ENCODE measurements around the gene ART1.

Gene ART1

DNA sequence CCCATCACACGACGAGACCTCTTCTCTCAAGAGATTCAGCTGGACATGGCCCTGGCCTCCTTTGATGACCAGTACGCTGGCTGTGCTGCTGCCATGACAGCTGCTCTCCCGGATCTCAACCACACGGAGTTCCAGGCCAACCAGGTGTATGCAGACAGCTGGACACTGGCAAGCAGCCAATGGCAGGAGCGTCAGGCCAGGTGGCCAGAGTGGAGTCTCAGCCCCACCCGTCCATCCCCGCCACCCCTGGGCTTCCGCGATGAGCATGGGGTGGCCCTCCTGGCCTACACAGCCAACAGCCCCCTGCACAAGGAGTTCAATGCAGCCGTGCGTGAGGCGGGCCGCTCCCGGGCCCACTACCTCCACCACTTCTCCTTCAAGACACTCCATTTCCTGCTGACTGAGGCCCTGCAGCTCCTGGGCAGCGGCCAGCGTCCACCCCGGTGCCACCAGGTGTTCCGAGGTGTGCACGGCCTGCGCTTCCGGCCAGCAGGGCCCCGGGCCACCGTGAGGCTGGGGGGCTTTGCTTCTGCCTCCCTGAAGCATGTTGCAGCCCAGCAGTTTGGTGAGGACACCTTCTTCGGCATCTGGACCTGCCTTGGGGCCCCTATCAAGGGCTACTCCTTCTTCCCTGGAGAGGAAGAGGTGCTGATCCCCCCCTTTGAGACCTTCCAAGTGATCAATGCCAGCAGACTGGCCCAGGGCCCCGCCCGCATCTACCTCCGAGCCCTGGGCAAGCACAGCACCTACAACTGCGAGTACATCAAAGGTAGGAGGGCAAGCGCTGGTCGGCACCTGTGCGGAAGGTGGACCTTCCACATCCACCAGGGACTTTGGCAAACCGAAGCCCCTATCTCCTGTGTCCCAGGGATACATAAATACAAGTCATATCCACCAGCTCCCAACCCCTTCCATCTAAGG, 14.9 kb downstream of the ART1 start:
- in situ Hi-C loops (cut with HindIII; ENCODE audit: low pct_ligation_motif_present, low pct_unique_long_range_greater_than_20kb, low sequenced_read_pairs), result no loop called here

DNA sequence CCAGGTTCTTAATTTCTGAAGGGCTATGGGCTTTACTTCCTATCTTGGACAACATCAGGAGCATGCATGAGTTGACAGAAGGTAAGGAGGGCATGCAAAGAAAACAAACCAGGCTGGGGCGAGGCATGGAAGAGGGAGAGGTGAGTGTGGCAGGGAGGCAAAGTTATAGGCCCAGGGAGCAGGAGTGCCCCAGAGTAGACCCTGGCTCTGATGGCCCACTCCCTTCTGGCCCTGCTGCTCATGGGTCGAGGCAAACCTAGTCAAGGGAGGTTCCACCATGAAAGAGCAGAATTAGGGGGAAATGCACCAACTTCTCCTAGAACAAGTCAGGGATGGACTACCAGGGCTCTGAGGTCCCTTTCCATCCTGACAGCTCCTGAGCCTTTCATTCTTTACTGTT, 16.0 kb downstream of the ART1 start:
- DNase-seq, result no peak
- in situ Hi-C loops (cut with HindIII; ENCODE audit: low pct_ligation_motif_present, low pct_unique_long_range_greater_than_20kb, low sequenced_read_pairs), result no loop called here

More for the DNA sequence above, 14.9 kb downstream of the ART1 start:
- no peak for DNase-seq

GRCh38 chr11:3662856-3663255, 17.9 kb downstream of the ART1 start:
- DNase-seq, result no peak
- in situ Hi-C loops (cut with HindIII; ENCODE audit: low pct_ligation_motif_present, low pct_unique_long_range_greater_than_20kb, low sequenced_read_pairs), result no loop called here

GRCh38 chr11:3664032-3664630, 19.2 kb downstream of the ART1 start:
- in situ Hi-C loops (cut with HindIII; ENCODE audit: low pct_ligation_motif_present, low pct_unique_long_range_greater_than_20kb, low sequenced_read_pairs), result no loop called here
- no peak for DNase-seq

- DNase-seq, result no peak
- in situ Hi-C loops (cut with HindIII; ENCODE audit: low pct_ligation_motif_present, low pct_unique_long_range_greater_than_20kb, low sequenced_read_pairs), result no loop called here
These were observed 20.6 kb downstream of the ART1 start for GRCh38 chr11:3665336-3666022.

DNA sequence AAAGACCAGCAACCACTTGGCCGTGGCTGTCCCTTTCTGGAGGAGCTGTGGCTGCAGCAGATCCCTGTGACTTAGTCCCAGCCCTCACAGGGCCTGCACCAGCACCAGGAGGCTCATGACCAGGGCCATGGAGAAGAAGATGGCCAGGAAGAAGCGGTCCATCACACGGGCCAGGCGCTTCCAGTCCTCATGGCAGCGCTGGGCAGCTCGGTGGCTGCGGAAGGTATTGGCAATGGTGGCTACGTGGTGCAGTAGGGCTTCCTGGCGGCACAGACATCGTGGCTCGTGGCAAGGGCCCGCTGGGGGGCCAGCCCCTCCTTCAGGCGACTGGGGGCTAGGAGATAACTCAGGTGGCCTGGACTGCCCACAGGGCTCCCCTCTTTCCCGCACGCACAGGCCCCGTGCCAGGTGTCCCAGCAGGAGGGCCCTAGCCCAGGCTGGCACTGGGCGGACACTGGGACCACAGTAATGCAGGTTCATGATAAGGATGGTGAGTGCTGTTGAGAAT, 21.1 kb downstream of the ART1 start:
- in situ Hi-C loops (cut with HindIII; ENCODE audit: low pct_ligation_motif_present, low pct_unique_long_range_greater_than_20kb, low sequenced_read_pairs), result no loop called here
- no peak for DNase-seq

DNA sequence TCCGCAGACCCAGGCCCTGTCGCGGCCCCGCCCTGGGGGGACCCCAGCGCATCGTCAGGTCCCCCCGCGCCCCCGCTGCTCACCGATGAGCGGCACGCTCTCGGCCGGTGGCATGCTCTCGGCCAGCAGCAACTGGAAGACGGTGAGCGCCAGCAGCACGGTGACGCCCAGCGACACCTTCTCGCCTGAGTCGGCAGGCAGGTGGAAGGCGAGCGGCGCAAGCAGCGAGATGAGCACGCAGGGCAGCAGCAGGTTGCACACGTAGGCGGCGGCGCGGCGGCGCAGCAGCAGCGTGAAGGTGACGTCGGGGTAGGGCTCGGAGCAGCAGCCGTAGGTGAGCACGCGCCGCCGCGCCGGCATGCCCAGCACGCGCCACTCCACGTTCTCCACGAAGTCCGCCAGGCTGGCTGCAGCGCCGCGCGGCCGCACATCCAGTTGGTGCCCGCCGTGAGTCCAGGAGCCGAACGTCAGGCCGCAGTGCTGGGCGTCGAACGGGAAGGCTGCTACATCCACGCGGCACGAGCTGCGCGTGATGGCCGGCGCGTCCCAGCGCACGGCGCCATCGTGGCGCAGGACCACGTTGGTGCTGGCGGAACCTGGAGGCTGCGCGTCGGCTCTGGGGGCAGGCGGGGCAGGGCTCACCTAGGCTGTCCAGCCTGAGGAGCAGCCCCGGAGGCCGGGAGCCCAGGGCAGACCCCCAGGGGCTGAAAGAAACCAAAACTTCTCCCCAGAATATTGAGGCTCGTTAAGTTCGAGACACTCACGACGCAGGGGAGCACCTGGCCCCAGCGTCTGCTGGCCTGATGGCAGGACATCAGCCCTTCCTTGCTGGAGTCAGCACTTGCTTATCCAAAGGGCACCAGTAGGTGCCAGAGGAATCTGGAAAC, 22.5 kb downstream of the ART1 start:
- in situ Hi-C loops (cut with HindIII; ENCODE audit: low pct_ligation_motif_present, low pct_unique_long_range_greater_than_20kb, low sequenced_read_pairs), result no loop called here
- DNase-seq, result no peak

- in situ Hi-C loops (cut with HindIII; ENCODE audit: low pct_ligation_motif_present, low pct_unique_long_range_greater_than_20kb, low sequenced_read_pairs), result no loop called here
- DNase-seq, result no peak
These were observed 24.2 kb downstream of the ART1 start for GRCh38 chr11:3669128-3669527.

- no peak for DNase-seq
- in situ Hi-C loops (cut with HindIII; ENCODE audit: low pct_ligation_motif_present, low pct_unique_long_range_greater_than_20kb, low sequenced_read_pairs), result no loop called here
These were observed 24.8 kb downstream of the ART1 start for GRCh38 chr11:3669742-3670183.

DNA sequence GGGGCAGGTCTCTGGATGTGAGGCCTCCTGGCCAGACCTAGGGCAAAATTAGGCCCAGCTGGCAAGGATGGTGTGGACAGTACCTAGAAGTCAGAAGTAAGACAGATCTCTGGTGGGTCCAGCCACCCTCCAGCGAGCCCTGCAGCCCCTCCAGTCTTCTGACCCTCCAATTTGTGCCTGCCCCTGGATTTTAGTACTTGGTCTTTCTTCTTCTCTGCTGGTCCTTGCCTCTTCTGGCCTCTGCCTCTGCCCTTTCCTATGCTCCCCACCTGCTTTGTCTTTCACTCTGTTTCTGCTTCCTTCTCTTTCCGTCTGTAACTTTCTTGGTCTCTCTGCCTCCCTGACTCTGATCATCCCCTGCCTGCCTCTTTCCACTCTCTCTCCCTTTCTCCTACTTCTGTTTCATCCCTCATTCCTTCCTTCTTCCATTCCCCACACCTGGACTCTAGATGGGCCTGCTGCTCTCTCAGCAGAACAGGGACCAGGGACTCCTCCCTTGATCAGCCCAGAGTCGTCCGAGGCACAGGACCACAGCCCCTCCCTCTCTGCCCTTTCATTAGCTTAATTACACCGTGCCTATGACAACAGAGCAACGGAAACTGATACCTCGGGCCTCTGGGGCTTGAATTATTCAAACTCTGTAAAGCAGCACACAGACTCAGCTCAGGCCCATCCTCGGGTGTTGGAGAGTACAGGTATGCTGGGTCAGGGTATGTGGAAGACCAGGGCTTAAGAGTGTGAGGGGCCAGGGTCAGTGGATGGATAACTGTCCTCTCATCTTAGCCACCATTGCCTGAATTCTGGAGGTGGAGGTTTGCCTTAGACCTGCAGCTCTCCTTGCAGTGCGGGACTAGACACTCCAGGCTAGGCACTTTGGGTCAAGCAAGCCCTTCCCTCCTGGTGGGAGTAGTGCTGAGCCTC, 26.7 kb downstream of the ART1 start, which contains the start of gene CHRNA10:
Gene CHRNA10, minus strand, starts transcription at position 51 of the 921 bp plus-strand sequence. CDS start 72 bp downstream, outside the sequence.
- in situ Hi-C loops (cut with HindIII; ENCODE audit: low pct_ligation_motif_present, low pct_unique_long_range_greater_than_20kb, low sequenced_read_pairs), result no loop called here

DNA sequence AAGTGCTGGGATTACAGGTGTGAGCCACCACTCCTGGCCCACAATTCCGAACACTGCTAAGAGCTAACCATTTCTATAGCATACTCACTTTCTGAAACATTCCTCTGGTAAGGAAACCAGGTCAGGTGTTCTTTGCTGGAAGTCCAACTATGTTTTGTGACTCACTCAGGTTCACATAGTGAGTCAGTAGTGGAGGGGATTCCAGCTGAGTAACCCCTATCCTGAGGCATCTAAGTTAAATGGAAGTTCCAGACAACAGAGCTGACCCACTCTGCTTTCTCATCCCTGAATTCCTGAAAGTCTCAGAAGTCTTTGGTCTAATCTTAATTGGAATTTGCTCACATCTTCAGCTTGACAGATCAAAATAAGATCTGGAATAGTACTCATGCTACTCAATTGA, 29.3 kb downstream of the ART1 start:
- in situ Hi-C loops (cut with HindIII; ENCODE audit: low pct_ligation_motif_present, low pct_unique_long_range_greater_than_20kb, low sequenced_read_pairs), result no loop called here
- DNase-seq, result peak; percentile 64

More for the DNA sequence above, 26.7 kb downstream of the ART1 start, which contains the start of gene CHRNA10:
- no peak for DNase-seq

DNA sequence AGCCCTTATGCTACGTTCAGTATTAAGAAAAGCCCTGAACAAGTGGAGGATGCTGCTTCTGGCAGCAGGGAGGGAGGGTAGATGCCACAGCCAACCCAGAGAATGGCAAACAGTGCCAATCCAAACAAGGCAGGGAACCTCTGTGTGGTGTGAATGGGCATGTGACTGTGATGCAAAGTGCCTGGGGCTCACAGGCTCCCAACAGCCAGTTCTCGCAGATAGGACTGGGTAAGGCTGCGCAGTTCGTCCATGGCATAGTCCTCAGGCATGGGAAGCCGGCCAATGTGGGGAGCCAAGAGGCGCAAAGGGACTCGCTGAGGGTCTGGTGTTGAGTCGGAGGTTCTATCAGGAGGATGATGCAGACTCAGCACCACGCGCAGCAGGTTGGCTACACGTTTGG, 31.0 kb downstream of the ART1 start:
- in situ Hi-C loops (cut with HindIII; ENCODE audit: low pct_ligation_motif_present, low pct_unique_long_range_greater_than_20kb, low sequenced_read_pairs), result no loop called here
- no peak for DNase-seq

DNA sequence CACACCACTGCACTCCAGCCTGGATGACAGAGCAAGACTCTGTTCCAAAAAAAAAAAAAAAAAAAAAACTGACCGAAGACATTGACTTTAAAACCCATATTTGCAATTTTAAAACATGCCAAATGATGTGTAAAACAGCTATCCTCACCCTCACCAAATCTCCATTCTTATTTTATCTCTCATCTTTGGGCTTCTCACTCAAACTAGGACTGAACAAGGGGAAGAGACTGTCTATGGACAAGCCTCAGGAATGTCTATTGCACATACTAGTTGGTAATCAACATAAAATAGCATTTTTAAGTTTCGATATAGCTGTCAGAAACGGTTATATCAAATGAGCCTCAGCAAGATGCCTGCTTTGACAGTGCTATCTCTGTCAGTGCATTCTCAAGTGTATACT, 34.1 kb downstream of the ART1 start:
- in situ Hi-C loops (cut with HindIII; ENCODE audit: low pct_ligation_motif_present, low pct_unique_long_range_greater_than_20kb, low sequenced_read_pairs), result no loop called here
- DNase-seq, result no peak

- in situ Hi-C loops (cut with HindIII; ENCODE audit: low pct_ligation_motif_present, low pct_unique_long_range_greater_than_20kb, low sequenced_read_pairs), result no loop called here
- DNase-seq, result no peak
These were observed 38.1 kb downstream of the ART1 start for GRCh38 chr11:3683039-3683438.

DNA sequence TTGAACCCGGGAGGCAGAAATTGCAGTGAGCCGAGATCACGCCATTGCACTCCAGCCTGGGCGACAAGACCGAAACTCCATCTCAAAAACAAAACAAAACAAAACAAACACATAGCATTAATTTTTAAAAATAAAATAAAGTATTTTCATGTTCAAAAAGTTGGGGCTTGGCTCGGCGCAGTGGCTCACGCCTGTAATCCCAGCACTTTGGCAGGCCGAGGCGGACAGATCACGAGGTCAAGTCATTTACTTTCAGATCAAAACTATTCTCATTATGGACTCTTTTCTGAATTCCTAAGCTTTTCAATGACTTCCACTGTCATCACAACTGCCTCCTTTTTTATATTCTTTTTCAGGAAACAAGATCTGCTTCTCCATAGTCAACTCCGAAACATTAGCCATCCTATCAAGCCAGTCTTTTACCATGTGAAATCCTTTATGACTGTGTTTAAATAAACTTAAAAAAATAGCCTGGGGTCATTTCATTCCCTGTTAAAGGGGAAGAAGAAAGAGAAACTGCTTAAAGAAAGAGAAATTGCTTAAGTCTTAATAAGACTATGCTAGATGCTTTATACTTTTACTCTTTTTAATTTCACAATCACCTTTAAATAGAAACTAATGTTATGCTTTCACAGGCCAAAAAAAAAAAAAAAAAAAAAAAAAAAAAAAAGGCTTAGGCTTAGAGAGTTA, 39.3 kb downstream of the ART1 start:
- in situ Hi-C loops (cut with HindIII; ENCODE audit: low pct_ligation_motif_present, low pct_unique_long_range_greater_than_20kb, low sequenced_read_pairs), result no loop called here
- DNase-seq, result no peak

- DNase-seq, result no peak
- in situ Hi-C loops (cut with HindIII; ENCODE audit: low pct_ligation_motif_present, low pct_unique_long_range_greater_than_20kb, low sequenced_read_pairs), result no loop called here
These were observed 39.9 kb downstream of the ART1 start for GRCh38 chr11:3684819-3685172.

GRCh38 chr11:3685923-3686322, 41.0 kb downstream of the ART1 start:
- in situ Hi-C loops (cut with HindIII; ENCODE audit: low pct_ligation_motif_present, low pct_unique_long_range_greater_than_20kb, low sequenced_read_pairs), result no loop called here
- DNase-seq, result no peak
